Measurements from ENCODE around the gene TMCC2. TPM values are rescaled to one million over a fixed set of nuclear protein-coding genes. Genes with fewer than 3 reads are reported as not detected.

Gene TMCC2
- total RNA-seq, 1 experiment from 2014 or later = 2.2 TPM

DNA sequence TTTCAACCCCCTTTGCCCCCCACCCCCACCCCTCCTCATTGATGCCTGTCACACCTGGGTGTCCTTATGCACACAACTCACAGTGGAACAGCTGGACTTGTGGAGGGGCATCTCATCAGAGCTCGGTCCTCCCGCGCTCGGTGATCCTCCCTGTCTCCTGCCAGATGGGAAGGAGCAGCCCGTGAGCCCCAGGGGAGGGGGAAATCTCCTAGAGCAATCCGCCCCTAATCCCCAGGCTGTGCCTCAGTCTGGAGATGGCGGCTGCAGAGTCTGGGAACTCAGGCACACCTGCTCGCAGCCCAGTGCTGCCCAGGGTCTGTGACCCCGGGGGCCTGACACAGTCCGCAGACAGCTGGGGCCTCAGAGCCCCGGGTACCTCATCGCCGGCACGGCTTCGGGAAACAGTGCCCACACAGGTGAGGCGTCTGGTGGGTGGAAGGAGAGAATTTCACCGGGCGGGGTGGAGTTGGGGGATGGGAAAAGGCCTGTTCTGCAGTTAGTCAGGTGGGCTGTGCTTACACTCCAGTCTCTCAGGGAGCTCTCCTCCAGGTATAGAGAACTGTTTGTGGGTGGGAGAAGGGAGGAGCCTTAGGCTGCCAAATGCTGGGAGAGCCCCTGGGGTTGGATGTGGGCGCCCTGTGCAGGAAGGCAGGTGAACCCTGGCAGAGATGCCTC lies 29.3 kb downstream of the TMCC2 start:
- H3K9me3 ChIP-seq (ENCODE audit: low read depth, low read length, poor library complexity, severe bottlenecking) = no peaks in the 10 kb centered on the region
- no peak overlapping the region for H3K4me3 ChIP-seq (ENCODE audit: low read depth, low read length, poor library complexity, severe bottlenecking)
- no peak overlapping the region for H3K27ac ChIP-seq (ENCODE audit: low read depth, low read length, poor library complexity, severe bottlenecking)
- POLR2A ChIA-PET (ENCODE audit: low non-redundant PET) = no interaction called here
- intact Hi-C loops (cut with micrococcal nuclease; ENCODE audit: unreplicated experiment) = loop anchor here (1.0 to 5.0 kb wide), 4 partner anchors 135 to 450 kb away; partner anchors contain the start of gene RBBP5
- TF ChIP-seq EZH2 (IDR thresholded peaks at IDR 0.05; ENCODE audit: borderline replicate concordance, low read depth, low read length, poor library complexity, severe bottlenecking) = no peak
- TF ChIP-seq, protein P1, sequence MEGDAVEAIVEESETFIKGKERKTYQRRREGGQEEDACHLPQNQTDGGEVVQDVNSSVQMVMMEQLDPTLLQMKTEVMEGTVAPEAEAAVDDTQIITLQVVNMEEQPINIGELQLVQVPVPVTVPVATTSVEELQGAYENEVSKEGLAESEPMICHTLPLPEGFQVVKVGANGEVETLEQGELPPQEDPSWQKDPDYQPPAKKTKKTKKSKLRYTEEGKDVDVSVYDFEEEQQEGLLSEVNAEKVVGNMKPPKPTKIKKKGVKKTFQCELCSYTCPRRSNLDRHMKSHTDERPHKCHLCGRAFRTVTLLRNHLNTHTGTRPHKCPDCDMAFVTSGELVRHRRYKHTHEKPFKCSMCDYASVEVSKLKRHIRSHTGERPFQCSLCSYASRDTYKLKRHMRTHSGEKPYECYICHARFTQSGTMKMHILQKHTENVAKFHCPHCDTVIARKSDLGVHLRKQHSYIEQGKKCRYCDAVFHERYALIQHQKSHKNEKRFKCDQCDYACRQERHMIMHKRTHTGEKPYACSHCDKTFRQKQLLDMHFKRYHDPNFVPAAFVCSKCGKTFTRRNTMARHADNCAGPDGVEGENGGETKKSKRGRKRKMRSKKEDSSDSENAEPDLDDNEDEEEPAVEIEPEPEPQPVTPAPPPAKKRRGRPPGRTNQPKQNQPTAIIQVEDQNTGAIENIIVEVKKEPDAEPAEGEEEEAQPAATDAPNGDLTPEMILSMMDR (conservative IDR thresholded peaks at IDR 0.05; ENCODE audit: low read depth, low read length) = no peak
- H3K27me3 ChIP-seq (replicated peaks; ENCODE audit: insufficient read depth, low read depth, low read length, poor library complexity) = no peaks in the 10 kb centered on the region
- H3K36me3 ChIP-seq (ENCODE audit: insufficient read depth, low read length, poor library complexity, severe bottlenecking) = no peaks in the 10 kb centered on the region
- DNase-seq (ENCODE audit: low spot score) = no peak
- CTCF ChIA-PET = interaction anchor here (0.9 to 1.9 kb wide), 5 partner anchors 11 to 196 kb away, joined by 3 to 10 read pairs (median 4); no protein-coding TSS in a partner anchor
- H3K4me1 ChIP-seq (ENCODE audit: insufficient read depth, low read length, poor library complexity, severe bottlenecking) = peaks cover 14% of the 10 kb centered on the region
- BruUV-seq (replicated peaks) = no TSS peak

DNA sequence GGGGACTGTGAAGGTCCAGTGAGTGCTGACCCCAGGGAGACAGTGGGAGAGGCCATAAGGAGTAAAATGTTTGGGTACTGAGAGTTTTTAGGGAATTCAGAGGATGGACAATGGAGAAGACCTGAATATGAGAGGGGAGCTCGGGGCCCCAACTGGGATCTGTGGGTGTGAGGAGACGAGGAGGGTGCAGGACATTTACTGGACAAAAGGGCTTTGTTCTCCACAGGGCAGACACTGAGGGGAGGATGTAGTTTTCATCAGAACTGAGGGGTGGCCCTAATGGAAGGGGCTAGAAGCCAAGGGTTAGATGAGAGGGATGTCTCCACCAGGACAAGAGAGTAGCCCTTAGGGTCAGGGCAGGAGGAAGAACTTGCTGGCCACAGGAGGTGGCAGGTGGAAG lies 30.0 kb downstream of the TMCC2 start:
- TF ChIP-seq EZH2 (IDR thresholded peaks at IDR 0.05; ENCODE audit: borderline replicate concordance, low read depth, low read length, poor library complexity, severe bottlenecking) = no peak
- TF ChIP-seq, protein P1 (conservative IDR thresholded peaks at IDR 0.05; ENCODE audit: low read depth, low read length) = no peak
- no peaks in the 10 kb centered on the region for H3K36me3 ChIP-seq (ENCODE audit: insufficient read depth, low read length, poor library complexity, severe bottlenecking)
- no peaks in the 10 kb centered on the region for H3K9me3 ChIP-seq (ENCODE audit: low read depth, low read length, poor library complexity, severe bottlenecking)
- ChIA-PET CTCF (no interaction called here), POLR2A (ENCODE audit: low non-redundant PET) (no interaction called here)
- intact Hi-C loops (cut with micrococcal nuclease; ENCODE audit: unreplicated experiment) = loop anchor here (5.0 kb wide), 3 partner anchors 135 to 450 kb away; partner anchors contain the start of gene RBBP5
- no TSS peak for BruUV-seq (replicated peaks)
- no peak for DNase-seq (ENCODE audit: low spot score)
- H3K27me3 ChIP-seq (replicated peaks; ENCODE audit: insufficient read depth, low read depth, low read length, poor library complexity) = no peaks in the 10 kb centered on the region
- H3K4me3 ChIP-seq (ENCODE audit: low read depth, low read length, poor library complexity, severe bottlenecking) = no peak overlapping the region
- H3K27ac ChIP-seq (ENCODE audit: low read depth, low read length, poor library complexity, severe bottlenecking) = no peak overlapping the region
- H3K4me1 ChIP-seq (ENCODE audit: insufficient read depth, low read length, poor library complexity, severe bottlenecking) = peaks cover 15% of the 10 kb centered on the region

DNA sequence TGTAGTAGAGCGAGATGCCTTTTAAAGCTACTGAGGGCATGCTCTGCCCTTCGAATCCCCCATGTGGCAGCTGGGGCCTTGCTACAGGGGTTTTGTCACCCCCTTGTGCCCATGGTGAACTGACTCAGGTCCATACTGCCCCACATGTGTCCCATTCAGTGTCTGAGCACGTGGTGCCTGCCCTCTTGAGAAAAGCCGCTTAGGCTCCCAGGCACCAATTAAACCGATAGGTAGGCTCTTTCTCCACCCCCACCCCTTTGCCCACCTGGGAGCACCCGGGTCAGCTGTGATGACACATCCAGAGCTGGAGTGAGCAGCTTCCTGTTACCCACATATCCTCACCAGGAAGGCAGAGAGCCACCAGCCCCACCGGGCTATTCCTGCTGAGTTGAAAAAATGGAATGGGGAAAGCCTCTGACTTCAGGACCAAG lies 30.5 kb downstream of the TMCC2 start:
- Histone ChIP-seq H3K4me1 (ENCODE audit: insufficient read depth, low read length, poor library complexity, severe bottlenecking) (peaks cover 15% of the 10 kb centered on the region), H3K27ac (ENCODE audit: low read depth, low read length, poor library complexity, severe bottlenecking) (no peak overlapping the region), H3K36me3 (ENCODE audit: insufficient read depth, low read length, poor library complexity, severe bottlenecking) (no peaks in the 10 kb centered on the region), H3K4me3 (ENCODE audit: low read depth, low read length, poor library complexity, severe bottlenecking) (no peak overlapping the region), H3K9me3 (ENCODE audit: low read depth, low read length, poor library complexity, severe bottlenecking) (no peaks in the 10 kb centered on the region), H3K27me3 (replicated peaks; ENCODE audit: insufficient read depth, low read depth, low read length, poor library complexity) (no peaks in the 10 kb centered on the region)
- ChIA-PET CTCF (no interaction called here), POLR2A (ENCODE audit: low non-redundant PET) (no interaction called here)
- TF ChIP-seq, protein P1 (conservative IDR thresholded peaks at IDR 0.05; ENCODE audit: low read depth, low read length) = no peak
- no peak for TF ChIP-seq EZH2 (IDR thresholded peaks at IDR 0.05; ENCODE audit: borderline replicate concordance, low read depth, low read length, poor library complexity, severe bottlenecking)
- BruUV-seq (replicated peaks) = no TSS peak
- intact Hi-C loops (cut with micrococcal nuclease; ENCODE audit: unreplicated experiment) = loop anchor here (5.0 kb wide), 3 partner anchors 136 to 451 kb away; partner anchors contain the start of gene RBBP5
- no peak for DNase-seq (ENCODE audit: low spot score)

Data from A673 (cell line).